22Rv1 (cell line): ENCODE data around the gene SBF2.

ENCODE experiments used
- H3K27ac ChIP-seq: fragments of 450-650 bp; 2 replicates; pipeline ENCODE4 v1.5.1; 2017
- CTCF ChIP-seq: fragments of 450-650 bp; IDR thresholded peaks from 2 replicates; pipeline ENCODE4 v1.5.1; 2017; ENCODE audit warnings: mild to moderate bottlenecking
- ZFX ChIP-seq: fragments of 450-650 bp; IDR thresholded peaks from 2 replicates; pipeline ENCODE4 v1.6.1; 2017; ENCODE audit warnings: antibody characterized with exemption, borderline replicate concordance

The SBF2 gene

GRCh38 chr11:10307400-10308200 lies 13.6 kb upstream of the SBF2 start:
- peak overlapping the region; percentile 86 for H3K27ac ChIP-seq
- TF ChIP-seq ZFX (no peak), CTCF (peak; percentile 97)

GRCh38 chr11:10307022-10307399 lies 13.0 kb upstream of the SBF2 start:
- no peak for TF ChIP-seq ZFX
- no peak for TF ChIP-seq CTCF
- peak overlapping the region; percentile 86 for H3K27ac ChIP-seq

- no peak for TF ChIP-seq ZFX
- TF ChIP-seq CTCF: no peak
- peak overlapping the region; percentile 86 for H3K27ac ChIP-seq
Measured at GRCh38 chr11:10305964-10306918, 12.2 kb upstream of the SBF2 start.

- no peak for TF ChIP-seq CTCF
- TF ChIP-seq ZFX: no peak
- peak overlapping the region; percentile 86 for H3K27ac ChIP-seq
Measured at GRCh38 chr11:10305262-10305963, 11.4 kb upstream of the SBF2 start.

GRCh38 chr11:10304495-10305261 lies 10.7 kb upstream of the SBF2 start, which contains the start of gene ADM:
Gene ADM (plus strand): TSS chr11:10305073. CDS start chr11:10305701, 628 bp downstream.
- TF ChIP-seq ZFX (no peak), CTCF (peak; percentile 84)
- peak within 1 kb of the TSS; percentile 86 for H3K27ac ChIP-seq

- H3K27ac ChIP-seq: peak overlapping the region; percentile 86
- TF ChIP-seq CTCF (no peak), ZFX (no peak)
Measured at GRCh38 chr11:10303558-10304363, 9.7 kb upstream of the SBF2 start.
